Stomach (tissue), 4 donors: ENCODE data around the gene SPTBN5.

Source experiments
- POLR2A ChIP-seq, 4 donors: fragments of 450-650 bp; IDR thresholded peaks; one replicate each; pipeline ENCODE4 v1.6.1; 2016; ENCODE audit warnings: antibody characterized with exemption in 4 of 4, control low read depth in 2 of 4, mild to moderate bottlenecking in 1 of 4, moderate library complexity in 1 of 4
- POLR2AphosphoS5 ChIP-seq, 3 donors: sonication (generic); formaldehyde crosslinking; IDR thresholded peaks; one replicate each; pipeline ENCODE4 v1.6.1; 2016; ENCODE audit warnings: antibody characterized with exemption in 3 of 3
- TF ChIP-seq, protein P1 (sequence below), 7 experiments: fragments of 450-650 bp in 4 of 7; fragments of 200-600 bp in 3 of 7; sonication (generic) in 3 of 7; IDR thresholded peaks; one replicate each; pipeline ENCODE4 v1.5.1; 2016 to 2019; ENCODE audit warnings: antibody characterized with exemption in 7 of 7, control low read depth in 2 of 7, mild to moderate bottlenecking in 1 of 7

DNA sequence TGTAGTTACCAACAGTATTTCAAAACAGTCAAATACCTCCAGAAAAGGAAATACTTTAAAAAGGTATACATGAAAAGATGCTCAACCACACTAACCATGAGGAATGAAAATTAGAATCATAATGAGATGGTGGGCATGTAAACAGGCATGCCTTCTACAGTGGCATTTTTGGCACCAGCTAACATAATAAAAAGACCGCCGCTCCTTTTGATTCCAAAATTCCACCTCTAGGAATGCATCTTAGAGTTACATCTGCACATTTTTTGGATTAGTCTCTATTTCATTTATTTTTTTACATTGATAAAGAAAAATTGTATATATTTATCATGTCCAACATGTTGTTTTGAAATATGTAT is 37.0 kb upstream of the SPTBN5 start:
- TF ChIP-seq, protein P1, sequence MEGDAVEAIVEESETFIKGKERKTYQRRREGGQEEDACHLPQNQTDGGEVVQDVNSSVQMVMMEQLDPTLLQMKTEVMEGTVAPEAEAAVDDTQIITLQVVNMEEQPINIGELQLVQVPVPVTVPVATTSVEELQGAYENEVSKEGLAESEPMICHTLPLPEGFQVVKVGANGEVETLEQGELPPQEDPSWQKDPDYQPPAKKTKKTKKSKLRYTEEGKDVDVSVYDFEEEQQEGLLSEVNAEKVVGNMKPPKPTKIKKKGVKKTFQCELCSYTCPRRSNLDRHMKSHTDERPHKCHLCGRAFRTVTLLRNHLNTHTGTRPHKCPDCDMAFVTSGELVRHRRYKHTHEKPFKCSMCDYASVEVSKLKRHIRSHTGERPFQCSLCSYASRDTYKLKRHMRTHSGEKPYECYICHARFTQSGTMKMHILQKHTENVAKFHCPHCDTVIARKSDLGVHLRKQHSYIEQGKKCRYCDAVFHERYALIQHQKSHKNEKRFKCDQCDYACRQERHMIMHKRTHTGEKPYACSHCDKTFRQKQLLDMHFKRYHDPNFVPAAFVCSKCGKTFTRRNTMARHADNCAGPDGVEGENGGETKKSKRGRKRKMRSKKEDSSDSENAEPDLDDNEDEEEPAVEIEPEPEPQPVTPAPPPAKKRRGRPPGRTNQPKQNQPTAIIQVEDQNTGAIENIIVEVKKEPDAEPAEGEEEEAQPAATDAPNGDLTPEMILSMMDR (IDR thresholded peaks at IDR 0.05), result no peak
- no peak for TF ChIP-seq POLR2AphosphoS5 (IDR thresholded peaks at IDR 0.05)
- TF ChIP-seq POLR2A (IDR thresholded peaks at IDR 0.05), result no peak
